ENCODE measurements around the gene CHD9. TPM values are rescaled to one million over a fixed set of nuclear protein-coding genes. Genes with fewer than 3 reads are reported as not detected.

CHD9 gene
- total RNA-seq, 4 donors from 2014 or later = 24.5 to 84.0 (median 48.2) TPM

- Histone ChIP-seq H3K9me3 (no peaks in the 10 kb centered on the region), H3K27ac (peak overlapping the region; percentile 89 to 94 (median 92)), H3K4me1 (peaks cover 23 to 39% of the 10 kb centered on the region in 2 donors), H3K4me3 (peak overlapping the region; percentile 80 to 91 (median 87)), H3K36me3 (no peaks in the 10 kb centered on the region), H3K27me3 (no peaks in the 10 kb centered on the region)
- intact Hi-C loops (cut with DNase I; ENCODE audit: low total_unique reads) (loop anchor here (2.0 to 10.0 kb wide), 4 partner anchors 45 to 451 kb away; partner anchors contain the start of genes AKTIP and RBL2), in situ Hi-C loops (cut with MboI; ENCODE audit: low sequenced_read_pairs in 4 of 4) (loop anchor here (10.0 to 25.0 kb wide), 4 partner anchors 101 to 151 kb away; no protein-coding TSS in a partner anchor)
- peak in 1 of 2 donors; percentile 35 for DNase-seq
- TF ChIP-seq POLR2A (IDR thresholded peaks at IDR 0.05) = no peak
- no peak for TF ChIP-seq CTCF (IDR thresholded peaks at IDR 0.05 in 4 of 5, conservative IDR thresholded peaks at IDR 0.05 in 1 of 5)
- ATAC-seq = peak in 1 of 2 donors; percentile 7
Measured at GRCh38 chr16:53053967-53054669, 673 bp upstream of the CHD9 start.

GRCh38 chr16:53055541-53056391 is 975 bp downstream of the CHD9 start:
- Histone ChIP-seq H3K4me3 (peak overlapping the region; percentile 80 to 91 (median 87)), H3K36me3 (no peaks in the 10 kb centered on the region), H3K9me3 (no peaks in the 10 kb centered on the region), H3K27me3 (no peaks in the 10 kb centered on the region), H3K4me1 (peaks cover 23 to 39% of the 10 kb centered on the region in 2 donors), H3K27ac (peak overlapping the region; percentile 89 to 94 (median 92))
- peak in 1 of 2 donors; percentile 24 for DNase-seq
- no peak for TF ChIP-seq CTCF (IDR thresholded peaks at IDR 0.05 in 4 of 5, conservative IDR thresholded peaks at IDR 0.05 in 1 of 5)
- TF ChIP-seq POLR2A (IDR thresholded peaks at IDR 0.05) = no peak
- in situ Hi-C loops (cut with MboI; ENCODE audit: low sequenced_read_pairs in 4 of 4) = loop anchor here (5.0 to 25.0 kb wide), 5 partner anchors 99 to 152 kb away; no protein-coding TSS in a partner anchor
- ATAC-seq = peak; percentile 13 to 19
- intact Hi-C loops (cut with DNase I; ENCODE audit: low total_unique reads) = loop anchor here (1.0 to 10.0 kb wide), 8 partner anchors 36 to 449 kb away; partner anchors contain the start of genes AKTIP and RBL2

GRCh38 chr16:53056392-53056881 is 1.6 kb downstream of the CHD9 start:
- DNase-seq (no peak), ATAC-seq (no peak)
- Histone ChIP-seq H3K27me3 (no peaks in the 10 kb centered on the region), H3K27ac (peak overlapping the region; percentile 89 to 94 (median 92)), H3K9me3 (no peaks in the 10 kb centered on the region), H3K4me1 (peaks cover 28 to 39% of the 10 kb centered on the region in 2 donors), H3K36me3 (no peaks in the 10 kb centered on the region), H3K4me3 (peak overlapping the region in 2 of 4 donors; percentile 80 to 83)
- in situ Hi-C loops (cut with MboI; ENCODE audit: low sequenced_read_pairs in 4 of 4) (loop anchor here (5.0 to 25.0 kb wide), 5 partner anchors 98 to 151 kb away; no protein-coding TSS in a partner anchor), intact Hi-C loops (cut with DNase I; ENCODE audit: low total_unique reads) (loop anchor here (5.0 to 10.0 kb wide), 3 partner anchors 226 to 448 kb away; partner anchors contain the start of genes AKTIP and RBL2)
- TF ChIP-seq CTCF (IDR thresholded peaks at IDR 0.05 in 4 of 5, conservative IDR thresholded peaks at IDR 0.05 in 1 of 5) = no peak

GRCh38 chr16:53057658-53058057 is 2.9 kb downstream of the CHD9 start:
- H3K4me1 ChIP-seq = peaks cover 40 to 51% of the 10 kb centered on the region in 2 donors
- H3K36me3 ChIP-seq = no peaks in the 10 kb centered on the region
- no peak for ATAC-seq
- TF ChIP-seq POLR2A (IDR thresholded peaks at IDR 0.05) = no peak
- no peak for TF ChIP-seq CTCF (IDR thresholded peaks at IDR 0.05 in 4 of 5, conservative IDR thresholded peaks at IDR 0.05 in 1 of 5)
- in situ Hi-C loops (cut with MboI; ENCODE audit: low sequenced_read_pairs in 4 of 4) (loop anchor here (5.0 to 25.0 kb wide), 5 partner anchors 97 to 150 kb away; no protein-coding TSS in a partner anchor), intact Hi-C loops (cut with DNase I; ENCODE audit: low total_unique reads) (loop anchor here (5.0 to 10.0 kb wide), 3 partner anchors 225 to 447 kb away; partner anchors contain the start of genes AKTIP and RBL2)
- H3K27ac ChIP-seq = peak overlapping the region; percentile 1 to 94 (median 75)
- no peak overlapping the region for H3K4me3 ChIP-seq
- H3K27me3 ChIP-seq = no peaks in the 10 kb centered on the region
- H3K9me3 ChIP-seq = no peaks in the 10 kb centered on the region
- DNase-seq = no peak

Data from gastrocnemius medialis (tissue), 4 donors.